MM.1S (cell line): Measurements from ENCODE around the gene NCR3LG1.

Experiments used
- EZH2 ChIP-seq: fragments of 300-600 bp; sonication (generic); optimal IDR thresholded peaks from 2 replicates; pipeline ENCODE3; 2017; ENCODE audit warnings: low read depth, mild to moderate bottlenecking, antibody characterized with exemption, low read length, mixed read lengths
- TF ChIP-seq, protein P1 (sequence below): fragments of 300-600 bp; sonication (generic); IDR thresholded peaks from 2 replicates; pipeline ENCODE4 v1.5.1; 2016; ENCODE audit warnings: antibody characterized with exemption, low read length, mixed read lengths

DNA sequence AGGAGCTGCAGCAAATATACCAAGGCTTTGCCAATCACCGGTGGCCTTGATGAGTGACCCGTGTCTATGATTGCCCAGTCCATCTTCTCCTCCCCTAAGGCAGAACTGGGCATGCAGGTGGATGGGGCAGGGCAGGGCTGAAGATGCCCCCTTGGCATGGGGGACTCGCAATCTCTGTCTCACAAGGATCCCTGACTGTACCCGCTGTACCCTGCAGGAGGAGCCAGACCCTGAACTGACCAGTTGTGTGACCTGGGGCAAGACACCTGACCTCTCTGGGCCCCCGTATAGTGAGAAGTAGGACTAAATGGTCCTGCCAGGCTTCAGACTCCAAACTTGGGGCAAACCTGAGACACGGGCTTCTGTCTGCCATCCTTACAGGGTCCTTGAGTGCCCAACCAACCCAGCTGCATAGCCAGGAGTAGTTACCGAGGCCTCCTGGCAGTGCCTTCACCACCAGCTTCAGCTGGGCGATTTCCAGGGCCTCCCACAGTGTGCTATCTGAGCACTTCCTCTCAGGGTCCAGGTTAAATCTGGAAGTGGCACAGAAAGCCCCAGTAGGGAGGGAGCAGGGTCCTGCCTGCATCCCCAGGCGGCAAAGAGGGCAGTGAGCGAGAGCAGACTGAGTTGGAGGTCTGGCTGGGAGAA lies 43.3 kb downstream of the NCR3LG1 start:
- TF ChIP-seq, protein P1, sequence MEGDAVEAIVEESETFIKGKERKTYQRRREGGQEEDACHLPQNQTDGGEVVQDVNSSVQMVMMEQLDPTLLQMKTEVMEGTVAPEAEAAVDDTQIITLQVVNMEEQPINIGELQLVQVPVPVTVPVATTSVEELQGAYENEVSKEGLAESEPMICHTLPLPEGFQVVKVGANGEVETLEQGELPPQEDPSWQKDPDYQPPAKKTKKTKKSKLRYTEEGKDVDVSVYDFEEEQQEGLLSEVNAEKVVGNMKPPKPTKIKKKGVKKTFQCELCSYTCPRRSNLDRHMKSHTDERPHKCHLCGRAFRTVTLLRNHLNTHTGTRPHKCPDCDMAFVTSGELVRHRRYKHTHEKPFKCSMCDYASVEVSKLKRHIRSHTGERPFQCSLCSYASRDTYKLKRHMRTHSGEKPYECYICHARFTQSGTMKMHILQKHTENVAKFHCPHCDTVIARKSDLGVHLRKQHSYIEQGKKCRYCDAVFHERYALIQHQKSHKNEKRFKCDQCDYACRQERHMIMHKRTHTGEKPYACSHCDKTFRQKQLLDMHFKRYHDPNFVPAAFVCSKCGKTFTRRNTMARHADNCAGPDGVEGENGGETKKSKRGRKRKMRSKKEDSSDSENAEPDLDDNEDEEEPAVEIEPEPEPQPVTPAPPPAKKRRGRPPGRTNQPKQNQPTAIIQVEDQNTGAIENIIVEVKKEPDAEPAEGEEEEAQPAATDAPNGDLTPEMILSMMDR = no peak
- TF ChIP-seq EZH2 = no peak
